DND-41 (cell line): ENCODE results near the gene SDR9C7.
"Not testable (repeated sequence)": the region's sequence is repeated elsewhere in the genome, so short reads cannot be mapped to it uniquely, and the experiment has no call there.

Source experiments
- ATAC-seq: fragments of 200-7000 bp; cut with Tn5 transposase; 3 replicates; pipeline ENCODE4 v1.9.1; 2021; ENCODE audit warnings: low read depth; ENCODE audit not compliant: insufficient read depth
- DNase-seq: peaks from one replicate; pipeline ENCODE4 v3.0.0-alpha.2; 2020
- H2AFZ ChIP-seq: 2 replicates; pipeline ENCODE4 v1.6.0; 2012; ENCODE audit warnings: low read depth, low read length
- H3K27ac ChIP-seq: 2 replicates; pipeline ENCODE4 v1.5.1; 2012; ENCODE audit warnings: low read length, inconsistent platforms
- H3K27me3 ChIP-seq: fragments of 200-600 bp; sonication (generic); 2 replicates; pipeline ENCODE4 v1.6.0; 2012; ENCODE audit warnings: low read length, mild to moderate bottlenecking, inconsistent platforms; ENCODE audit not compliant: insufficient read depth, poor library complexity
- H3K36me3 ChIP-seq: 2 replicates; pipeline ENCODE4 v1.5.1; 2012; ENCODE audit warnings: low read length, inconsistent platforms; ENCODE audit not compliant: insufficient read depth
- H3K4me1 ChIP-seq: 2 replicates; pipeline ENCODE4 v1.5.1; 2012; ENCODE audit warnings: mild to moderate bottlenecking, low read length; ENCODE audit not compliant: insufficient read depth
- H3K4me2 ChIP-seq: 2 replicates; pipeline ENCODE4 v1.6.0; 2012; ENCODE audit warnings: mild to moderate bottlenecking, moderate library complexity, low read length, inconsistent platforms; ENCODE audit not compliant: insufficient read depth
- H3K4me3 ChIP-seq, 2 experiments: fragments of 200-600 bp in 1 of 2; shearing (Covaris generic) in 1 of 2; 2 replicates each; pipeline ENCODE4 v1.5.1; 2012 to 2016; ENCODE audit warnings: inconsistent platforms in 2 of 2, low read length in 2 of 2, mild to moderate bottlenecking in 2 of 2, low read depth in 1 of 2, moderate library complexity in 1 of 2
- H3K79me2 ChIP-seq: 2 replicates; pipeline ENCODE4 v1.6.0; 2012; ENCODE audit warnings: low read length, inconsistent platforms; ENCODE audit not compliant: insufficient read depth
- H3K9ac ChIP-seq: 2 replicates; pipeline ENCODE4 v1.6.0; 2012; ENCODE audit warnings: low read depth, mild to moderate bottlenecking, inconsistent platforms, low read length, moderate library complexity
- H3K9me3 ChIP-seq: 2 replicates; pipeline ENCODE4 v1.5.1; 2012; ENCODE audit warnings: low read length, moderate library complexity, mild to moderate bottlenecking, inconsistent platforms; ENCODE audit not compliant: insufficient read depth, severe bottlenecking
- H4K20me1 ChIP-seq: 2 replicates; pipeline ENCODE4 v1.6.0; 2012; ENCODE audit warnings: low read length; ENCODE audit not compliant: insufficient read depth
- EZH2 ChIP-seq: IDR thresholded peaks from 3 replicates; pipeline ENCODE4 v1.6.1; 2012; ENCODE audit warnings: borderline replicate concordance, low read depth, mild to moderate bottlenecking, moderate library complexity, low read length, inconsistent platforms; ENCODE audit not compliant: severe bottlenecking
- TF ChIP-seq, protein P1 (sequence below): IDR thresholded peaks from 2 replicates; pipeline ENCODE4 v1.5.1; 2012; ENCODE audit warnings: borderline replicate concordance, low read length, moderate library complexity, mild to moderate bottlenecking; ENCODE audit not compliant: poor library complexity, severe bottlenecking; ENCODE audit errors: extremely low read depth

Gene SDR9C7

DNA sequence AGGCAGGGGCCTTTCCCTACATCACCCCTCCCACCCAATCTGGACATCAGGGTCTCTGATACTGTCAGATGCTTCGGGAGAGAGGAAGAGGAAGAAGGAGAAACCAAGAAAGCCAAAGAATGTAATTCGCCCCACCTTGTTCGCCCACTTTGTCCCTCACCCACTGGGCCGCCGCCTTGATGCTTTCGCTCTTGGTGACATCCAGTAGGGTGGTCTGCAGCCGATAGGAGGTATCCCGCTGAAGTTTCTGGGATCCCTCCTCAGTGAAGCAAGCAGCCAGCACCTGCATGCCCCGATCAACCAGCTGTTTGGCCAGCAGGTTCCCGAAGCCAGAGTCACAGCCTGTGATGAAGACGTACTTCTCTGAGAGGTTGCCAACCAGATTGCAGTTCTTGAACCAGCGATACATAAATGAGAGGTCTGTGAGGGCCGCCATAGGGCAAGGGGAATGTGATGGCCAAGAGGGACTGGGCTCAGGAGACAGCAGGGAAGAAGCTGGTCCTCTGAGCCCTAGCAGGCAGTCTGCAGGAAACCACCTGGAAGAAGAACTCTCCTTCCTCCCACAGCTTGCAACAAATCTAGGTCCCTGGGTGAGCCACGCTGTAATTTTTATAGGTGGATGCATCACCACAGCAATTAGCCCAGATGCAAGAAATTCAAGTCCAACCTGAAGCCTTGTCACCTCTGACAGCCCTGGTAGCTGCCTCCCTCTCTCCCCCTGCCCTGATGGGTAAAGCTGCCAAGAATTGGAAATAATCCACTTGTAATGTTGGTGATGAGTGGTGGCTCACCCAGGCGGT lies at the start of gene SDR9C7:
TSS of gene SDR9C7 (minus strand) at position 583 of the 800 bp plus-strand sequence. CDS start at position 436, 147 bp downstream.
- Histone ChIP-seq H3K4me1 (peaks cover 7% of the 10 kb centered on the region), H3K9ac (no peak within 1 kb of the TSS), H4K20me1 (no peaks in the 10 kb centered on the region), H3K27ac (no peak within 1 kb of the TSS), H2AFZ (no peak within 1 kb of the TSS), H3K36me3 (no peaks in the 10 kb centered on the region), H3K27me3 (no peaks in the 10 kb centered on the region), H3K79me2 (no peaks in the 10 kb centered on the region), H3K4me3 (no peak within 1 kb of the TSS), H3K4me2 (no peak within 1 kb of the TSS), H3K9me3 (no peaks in the 10 kb centered on the region)
- ATAC-seq = no peak
- TF ChIP-seq, protein P1, sequence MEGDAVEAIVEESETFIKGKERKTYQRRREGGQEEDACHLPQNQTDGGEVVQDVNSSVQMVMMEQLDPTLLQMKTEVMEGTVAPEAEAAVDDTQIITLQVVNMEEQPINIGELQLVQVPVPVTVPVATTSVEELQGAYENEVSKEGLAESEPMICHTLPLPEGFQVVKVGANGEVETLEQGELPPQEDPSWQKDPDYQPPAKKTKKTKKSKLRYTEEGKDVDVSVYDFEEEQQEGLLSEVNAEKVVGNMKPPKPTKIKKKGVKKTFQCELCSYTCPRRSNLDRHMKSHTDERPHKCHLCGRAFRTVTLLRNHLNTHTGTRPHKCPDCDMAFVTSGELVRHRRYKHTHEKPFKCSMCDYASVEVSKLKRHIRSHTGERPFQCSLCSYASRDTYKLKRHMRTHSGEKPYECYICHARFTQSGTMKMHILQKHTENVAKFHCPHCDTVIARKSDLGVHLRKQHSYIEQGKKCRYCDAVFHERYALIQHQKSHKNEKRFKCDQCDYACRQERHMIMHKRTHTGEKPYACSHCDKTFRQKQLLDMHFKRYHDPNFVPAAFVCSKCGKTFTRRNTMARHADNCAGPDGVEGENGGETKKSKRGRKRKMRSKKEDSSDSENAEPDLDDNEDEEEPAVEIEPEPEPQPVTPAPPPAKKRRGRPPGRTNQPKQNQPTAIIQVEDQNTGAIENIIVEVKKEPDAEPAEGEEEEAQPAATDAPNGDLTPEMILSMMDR = no peak
- TF ChIP-seq EZH2 = no peak
- no peak for DNase-seq

DNA sequence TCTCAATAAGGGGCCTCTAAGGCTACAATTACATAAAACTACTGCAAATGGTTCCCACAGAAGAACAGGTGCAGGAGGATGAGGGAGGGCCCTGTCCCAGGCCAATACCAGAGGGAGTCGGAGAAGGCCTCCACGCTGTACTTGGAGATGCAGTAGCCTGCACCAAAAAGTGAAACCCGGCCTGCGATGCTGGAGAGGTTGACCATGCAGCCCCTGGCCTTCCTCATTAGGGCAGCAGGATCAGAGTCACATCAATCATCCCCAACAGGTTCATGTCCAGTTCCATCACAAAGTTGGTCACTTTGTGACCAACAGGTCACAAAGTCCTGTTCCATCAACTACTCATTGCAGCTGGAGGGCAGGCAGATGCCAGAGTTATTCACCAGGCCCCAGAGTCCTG lies 49.2 kb upstream of the SDR9C7 start:
- DNase-seq = no peak
- Histone ChIP-seq H3K36me3 (no peaks in the 10 kb centered on the region), H3K27ac (no peak overlapping the region), H4K20me1 (no peaks in the 10 kb centered on the region), H3K9me3 (no peaks in the 10 kb centered on the region), H3K79me2 (no peaks in the 10 kb centered on the region), H3K4me1 (peaks cover 8% of the 10 kb centered on the region), H3K9ac (no peak overlapping the region), H2AFZ (no peak overlapping the region), H3K4me2 (no peak overlapping the region), H3K4me3 (no peak overlapping the region), H3K27me3 (no peaks in the 10 kb centered on the region)
- no peak for ATAC-seq
- TF ChIP-seq, protein P1 = no peak
- no peak for TF ChIP-seq EZH2

DNA sequence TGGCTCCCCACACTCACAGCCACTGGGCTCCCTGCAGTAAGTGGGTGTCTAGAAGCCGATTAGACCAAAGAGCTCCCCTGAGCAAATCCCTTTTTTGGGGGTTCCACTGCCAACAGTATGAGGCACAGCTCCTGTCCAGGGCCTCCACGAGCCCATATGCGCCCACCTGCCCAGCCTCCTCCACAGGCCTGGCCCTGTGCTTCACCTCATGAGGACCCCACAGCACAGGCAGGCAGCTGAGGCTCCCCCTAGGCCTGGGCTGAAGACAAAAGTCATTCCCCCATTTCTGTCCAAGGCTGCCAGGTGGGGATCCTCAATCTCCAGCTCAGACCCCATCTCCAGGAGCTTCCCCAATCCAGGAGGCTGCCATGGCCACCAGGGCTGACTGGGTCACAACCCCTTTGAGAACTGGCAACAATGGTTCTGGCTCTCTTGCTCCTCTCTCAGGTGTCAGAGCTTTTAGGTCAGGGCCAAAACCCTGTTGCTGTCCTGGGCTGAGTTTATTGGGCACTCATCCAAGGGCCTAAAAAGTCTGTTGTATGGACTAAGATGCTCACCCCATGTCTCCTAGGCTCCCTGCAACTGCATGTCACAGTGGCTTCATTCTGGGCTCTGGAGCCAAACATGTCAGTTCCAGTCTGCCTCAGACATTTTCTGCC lies 48.5 kb upstream of the SDR9C7 start:
- H3K27ac ChIP-seq = not testable (repeated sequence)

DNA sequence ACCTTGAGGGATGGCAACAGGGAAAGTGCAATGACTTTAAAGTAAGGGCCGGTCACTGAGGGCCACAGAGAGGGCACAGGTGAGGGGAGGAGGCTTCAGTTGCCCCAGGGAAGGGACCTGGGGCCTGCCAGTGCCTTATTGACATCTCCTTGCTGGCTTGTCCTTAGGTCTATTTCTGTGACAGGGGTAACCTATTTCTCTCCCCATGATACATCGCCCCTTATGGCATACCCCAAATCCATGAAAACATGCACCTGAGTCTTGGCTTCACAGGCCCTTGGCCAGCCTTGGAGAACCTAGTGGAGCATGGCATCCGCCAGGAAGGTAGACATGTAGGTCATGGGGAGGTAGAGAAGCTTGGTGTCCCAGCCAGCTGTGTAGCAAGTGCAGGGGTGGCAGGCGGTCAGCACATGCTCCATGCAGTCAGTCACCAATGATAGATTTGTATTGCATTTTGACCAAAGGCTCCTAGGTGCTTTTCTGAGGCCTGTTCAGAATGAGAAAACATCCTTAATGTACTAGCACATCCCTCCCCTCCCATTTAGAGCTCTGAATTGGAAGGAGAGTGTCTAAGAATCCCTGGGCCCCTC lies 46.8 kb upstream of the SDR9C7 start:
- H3K36me3 ChIP-seq = no peaks in the 10 kb centered on the region
- H3K4me1 ChIP-seq = no peaks in the 10 kb centered on the region
- no peak overlapping the region for H2AFZ ChIP-seq
- H3K27ac ChIP-seq = no peak overlapping the region
- no peaks in the 10 kb centered on the region for H3K79me2 ChIP-seq
- DNase-seq (no peak), ATAC-seq (no peak)
- H3K4me3 ChIP-seq = no peak overlapping the region
- TF ChIP-seq, protein P1 = no peak
- TF ChIP-seq EZH2 = no peak
- H3K27me3 ChIP-seq = no peaks in the 10 kb centered on the region
- H3K9ac ChIP-seq = no peak overlapping the region
- H4K20me1 ChIP-seq = no peaks in the 10 kb centered on the region
- H3K9me3 ChIP-seq = no peaks in the 10 kb centered on the region
- H3K4me2 ChIP-seq = no peak overlapping the region

More for the DNA sequence above, 48.5 kb upstream of the SDR9C7 start:
- H3K27me3 ChIP-seq, H3K4me1 ChIP-seq, H3K4me2 ChIP-seq, H3K9ac ChIP-seq, H3K79me2 ChIP-seq, ATAC-seq, DNase-seq, H4K20me1 ChIP-seq, H3K36me3 ChIP-seq, H3K4me3 ChIP-seq, H2AFZ ChIP-seq, H3K9me3 ChIP-seq: not testable (repeated sequence)
